Fibroblast of skin of right quadriceps (primary cell): ENCODE measurements around the gene SOBP.
A peak's percentile ranks its signal among the peaks of the same experiment; 100 is the strongest.
"Not testable (repeated sequence)": the region's sequence is repeated elsewhere in the genome, so short reads cannot be mapped to it uniquely, and the experiment has no call there.

Experiments used
- DNase-seq: peaks from one replicate; pipeline ENCODE4 v3.0.0-alpha.2; 2013

Gene SOBP

GRCh38 chr6:107550906-107551305 is 61.0 kb downstream of the SOBP start:
- no peak for DNase-seq

- DNase-seq, result not testable (repeated sequence)
Measured at GRCh38 chr6:107553121-107553520, 63.2 kb downstream of the SOBP start.

- no peak for DNase-seq
Measured at GRCh38 chr6:107554326-107554725, 64.4 kb downstream of the SOBP start.

DNA sequence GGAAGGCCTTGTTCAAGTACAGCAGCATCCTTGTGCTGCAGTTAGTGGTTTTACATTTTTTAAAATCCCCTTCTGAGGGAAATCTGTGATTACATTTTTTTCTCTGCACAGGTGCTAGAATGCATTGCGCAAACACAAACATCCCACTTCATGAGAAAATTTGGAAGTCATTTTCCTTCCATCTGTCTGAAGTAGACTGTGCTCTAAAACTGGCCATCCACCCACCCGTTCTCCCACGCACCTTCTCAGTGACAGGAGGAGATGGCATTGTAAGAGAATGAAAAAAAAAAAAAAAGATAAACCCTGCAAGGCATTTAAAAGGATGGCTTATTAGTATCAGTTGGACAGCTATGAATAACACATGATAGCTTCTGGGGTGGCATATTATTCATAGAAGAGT is 65.0 kb downstream of the SOBP start:
- DNase-seq, result no peak

- no peak for DNase-seq
Measured at GRCh38 chr6:107555449-107555848, 65.5 kb downstream of the SOBP start.

DNA sequence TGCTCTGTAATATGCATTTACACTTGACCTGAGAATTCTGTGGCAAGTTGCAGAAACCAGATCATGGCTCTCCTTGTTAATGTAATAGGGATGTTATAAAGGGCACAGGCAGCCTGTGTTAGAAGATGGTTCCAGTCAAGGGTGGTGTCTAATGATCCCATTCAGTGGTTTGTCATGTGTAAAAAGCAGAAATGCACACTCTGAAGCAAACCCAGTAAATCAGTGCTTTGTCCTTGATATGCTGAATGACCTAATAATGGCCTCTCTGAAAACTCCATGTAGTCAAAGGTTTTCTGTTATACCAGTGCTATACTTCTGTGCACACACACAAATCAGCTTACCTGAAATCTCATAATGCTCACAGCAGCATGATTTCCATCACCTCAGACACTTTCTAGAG is 66.2 kb downstream of the SOBP start:
- DNase-seq, result no peak

GRCh38 chr6:107557698-107558097 is 67.8 kb downstream of the SOBP start:
- no peak for DNase-seq

DNA sequence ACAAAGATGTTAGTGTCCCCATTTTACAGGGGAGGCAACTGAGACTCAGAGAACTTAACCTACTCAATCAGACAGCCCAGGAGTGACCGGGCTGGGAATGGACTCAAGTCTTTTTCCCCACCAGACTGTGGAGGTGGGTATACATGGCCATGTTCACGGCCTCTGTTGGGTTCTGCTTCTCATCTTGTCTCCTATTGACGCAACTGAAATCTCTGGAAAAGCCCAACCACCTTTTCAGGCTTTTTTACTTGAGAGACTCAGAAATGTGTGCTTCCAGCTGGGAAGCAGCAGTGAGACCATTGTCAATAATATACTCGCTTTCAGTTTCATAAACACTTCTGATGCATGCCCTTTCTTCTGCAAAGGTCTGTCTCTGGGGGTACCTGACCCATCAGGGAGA is 70.7 kb downstream of the SOBP start:
- DNase-seq, result peak; percentile 62

DNA sequence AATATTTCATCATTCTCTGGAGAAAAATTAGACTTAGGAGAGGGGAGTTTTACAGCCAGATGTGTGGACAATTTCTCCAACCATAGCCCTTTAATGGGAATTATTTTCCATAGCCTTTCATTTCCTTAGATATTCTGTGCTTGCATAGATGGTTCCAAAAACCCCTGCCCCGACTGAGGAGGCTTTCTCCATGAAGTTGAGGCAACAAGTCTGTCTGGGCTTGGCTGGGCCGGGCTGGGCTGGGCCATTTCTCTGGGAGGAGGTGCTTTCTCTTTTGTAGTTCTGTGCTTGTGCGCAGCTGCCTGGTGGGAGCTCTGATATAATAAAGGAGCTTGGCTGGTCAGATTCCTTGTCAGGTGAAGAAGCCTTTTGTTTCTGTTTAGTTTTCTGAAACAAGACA is 71.4 kb downstream of the SOBP start:
- DNase-seq, result no peak

DNA sequence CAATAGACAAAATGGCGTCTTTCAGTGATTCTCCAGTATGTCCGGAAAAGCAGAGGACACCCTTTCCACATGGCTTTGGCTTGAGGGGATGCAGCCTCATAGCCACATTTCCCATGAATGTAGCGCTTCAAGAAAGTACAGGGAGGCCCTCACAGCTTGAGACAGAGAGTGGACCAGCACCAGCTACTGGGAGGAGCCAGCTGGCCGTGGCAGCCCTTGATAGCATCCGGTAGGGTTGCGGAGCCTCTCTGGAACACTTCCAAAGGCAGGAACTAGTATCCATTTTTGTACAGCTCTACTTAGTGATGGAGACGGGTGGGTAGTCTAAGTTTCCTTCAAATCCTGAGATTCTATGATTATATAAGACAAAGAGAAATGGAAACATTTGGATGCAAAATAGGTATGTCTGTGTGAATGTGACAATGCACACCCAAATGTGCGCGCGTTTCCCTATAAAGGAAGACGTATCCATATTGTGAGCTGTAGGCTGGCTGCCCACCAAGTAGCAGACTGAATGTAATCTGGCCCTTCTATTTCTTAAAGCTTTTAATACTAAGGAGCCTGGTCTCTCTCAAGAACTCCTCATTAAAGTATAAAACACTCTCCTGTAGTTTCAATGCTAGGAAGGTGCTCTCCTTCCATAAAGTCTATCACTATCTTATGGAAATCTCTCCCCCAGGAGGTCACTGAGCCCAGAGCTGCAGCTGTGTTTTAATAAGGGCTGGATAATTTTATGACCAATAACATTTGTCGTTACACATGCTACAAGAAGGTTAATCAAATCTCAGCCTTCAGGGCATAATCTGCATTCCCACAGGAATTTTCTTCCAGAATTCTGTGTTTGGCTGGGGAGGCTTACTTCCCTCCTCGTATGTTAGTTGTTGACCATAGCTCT is 74.0 kb downstream of the SOBP start:
- DNase-seq, result no peak

- DNase-seq, result no peak
Measured at GRCh38 chr6:107564589-107564951, 74.7 kb downstream of the SOBP start.

GRCh38 chr6:107565165-107565723 is 75.3 kb downstream of the SOBP start:
- no peak for DNase-seq

DNA sequence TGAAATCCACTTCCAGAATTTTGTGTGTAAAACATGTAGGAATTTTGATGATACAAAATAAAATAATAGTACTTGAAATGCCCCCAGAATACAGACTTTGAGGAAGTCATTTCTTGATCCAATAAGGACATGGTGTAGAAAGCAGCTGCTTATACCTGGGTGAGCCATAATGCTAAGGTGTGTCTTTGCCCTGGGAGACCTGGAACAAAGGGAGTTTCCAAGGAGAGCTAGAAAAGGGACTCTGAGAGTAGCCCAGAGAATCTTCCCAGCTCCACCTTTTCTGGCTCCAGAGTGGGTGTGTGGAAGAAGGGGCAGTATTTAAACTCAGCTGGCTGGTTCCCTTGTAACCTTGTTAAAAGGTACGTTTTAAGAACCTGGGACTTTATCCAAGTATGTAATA is 77.7 kb downstream of the SOBP start:
- DNase-seq, result no peak

- DNase-seq, result no peak
Measured at GRCh38 chr6:107569473-107569872, 79.6 kb downstream of the SOBP start.

DNA sequence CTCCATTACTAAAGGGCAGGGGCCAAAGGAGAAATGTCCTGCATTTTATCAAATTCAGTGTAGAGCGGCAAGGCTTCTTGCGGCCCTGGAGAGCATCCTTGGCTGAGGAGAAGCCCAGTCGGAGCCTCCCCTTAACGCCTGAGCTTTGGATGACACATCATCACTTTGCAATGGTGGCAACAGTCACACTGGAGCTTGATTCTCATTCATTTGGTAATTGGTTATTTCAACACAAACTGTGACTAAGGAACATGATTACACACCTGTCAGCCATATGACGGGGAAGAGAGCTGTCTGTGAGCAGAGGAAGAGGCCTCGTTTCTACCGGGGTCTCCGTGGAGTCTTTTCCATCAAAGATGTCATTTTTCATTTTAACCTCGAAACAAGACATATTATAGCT is 81.4 kb downstream of the SOBP start:
- DNase-seq, result peak; percentile 11

DNA sequence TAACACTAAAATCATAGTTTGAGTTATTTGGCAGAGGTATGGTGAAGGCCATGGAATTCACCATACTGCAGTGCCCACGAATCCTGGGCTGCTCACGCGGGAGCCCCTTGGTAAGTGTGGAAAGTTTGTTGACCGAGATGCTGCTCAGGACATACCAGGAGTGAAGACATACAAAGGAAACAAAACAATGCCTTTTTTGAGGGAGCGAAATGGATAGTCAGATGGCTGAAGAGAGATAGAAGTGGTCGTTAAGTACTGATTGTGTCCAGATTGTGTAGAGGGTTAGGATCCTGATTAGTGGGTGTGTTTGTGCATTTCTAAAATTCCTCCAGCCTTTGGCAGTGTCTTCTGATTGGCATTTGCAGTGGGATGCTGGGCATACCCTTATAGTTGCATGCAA is 83.0 kb downstream of the SOBP start:
- no peak for DNase-seq

GRCh38 chr6:107574856-107575255 is 84.9 kb downstream of the SOBP start:
- DNase-seq, result no peak

- DNase-seq, result peak; percentile 63
Measured at GRCh38 chr6:107576852-107577251, 86.9 kb downstream of the SOBP start.

- no peak for DNase-seq
Measured at GRCh38 chr6:107578642-107579341, 88.9 kb downstream of the SOBP start.

DNA sequence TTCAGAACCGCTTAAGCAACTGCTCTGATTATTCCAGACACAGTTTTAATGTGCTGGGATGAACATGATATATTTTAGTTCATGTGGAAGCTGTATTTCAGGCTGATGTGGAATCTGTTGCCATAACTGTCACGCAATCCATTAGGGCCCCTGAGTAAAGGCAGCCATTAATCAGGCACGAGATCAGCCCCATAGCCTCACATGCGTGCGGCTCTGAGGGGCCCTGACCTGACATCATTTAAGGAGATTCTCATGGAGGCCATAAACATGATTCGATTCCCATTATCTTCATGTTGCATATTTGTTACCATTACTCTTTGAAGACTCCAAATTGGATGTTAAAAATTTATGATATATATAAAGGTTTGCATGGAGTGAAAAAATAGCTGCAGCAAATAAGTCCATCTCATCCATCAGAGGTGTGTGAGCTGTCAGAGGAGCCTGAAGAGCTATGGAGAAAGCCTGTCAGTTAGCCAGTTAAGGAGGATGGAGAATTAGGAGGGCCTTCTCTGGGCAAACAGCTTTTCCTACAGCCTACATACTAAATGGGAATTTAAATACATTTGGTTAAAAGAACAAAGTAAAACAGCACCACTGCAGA is 89.6 kb downstream of the SOBP start:
- DNase-seq, result no peak

DNA sequence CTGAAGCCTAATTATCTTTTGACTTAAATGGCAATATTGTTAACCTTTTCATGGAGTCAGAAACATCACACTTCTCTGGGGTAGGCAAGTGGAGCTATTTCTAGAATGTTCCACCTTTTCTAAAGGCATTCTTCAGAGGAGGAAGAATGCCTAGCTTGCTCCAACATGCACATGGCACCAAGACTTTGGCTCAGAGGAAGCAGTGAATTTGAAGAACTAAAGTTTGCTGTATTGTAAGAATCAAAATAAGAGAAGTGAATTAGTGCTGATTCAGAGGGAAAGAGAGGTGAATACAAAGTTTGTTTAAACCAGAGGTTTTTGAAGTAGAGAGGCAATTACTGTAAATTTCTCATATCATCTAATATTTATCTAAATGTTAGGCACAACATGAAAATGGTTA is 92.2 kb downstream of the SOBP start:
- no peak for DNase-seq

- DNase-seq, result no peak
Measured at GRCh38 chr6:107584726-107585125, 94.8 kb downstream of the SOBP start.

DNA sequence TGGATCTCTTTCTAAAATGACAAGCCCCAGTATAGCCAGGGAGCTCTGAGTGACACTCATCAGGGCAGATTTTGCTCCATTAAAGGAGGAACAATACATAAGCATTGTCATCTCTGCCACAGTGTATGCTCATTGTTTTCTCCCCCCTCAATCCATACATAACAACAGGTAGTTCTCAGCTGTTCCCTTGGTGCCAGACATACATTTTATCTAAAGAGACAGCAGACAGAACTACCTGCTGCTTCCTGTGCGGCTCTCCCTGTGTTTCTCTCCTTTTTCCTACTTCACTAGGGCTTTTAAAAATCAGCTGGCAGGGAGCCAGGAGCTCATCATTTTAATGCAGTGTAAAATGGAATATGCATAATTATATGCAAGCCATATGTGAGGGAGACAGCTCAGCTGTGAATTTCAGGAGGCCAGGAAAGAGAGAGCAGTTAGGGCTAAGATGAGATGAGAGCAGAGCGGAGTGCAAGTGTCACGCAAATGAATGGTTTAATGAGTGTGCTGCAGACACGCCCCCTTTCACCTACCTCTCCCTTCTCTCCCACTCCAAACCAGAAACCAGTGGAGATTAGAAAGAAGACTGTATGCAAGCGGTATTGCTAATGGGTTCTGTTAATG is 96.0 kb downstream of the SOBP start:
- no peak for DNase-seq
